Astrocyte (in vitro differentiated cells and primary cell): Measurements from ENCODE around the gene CD48.

Source experiments
- EZH2 ChIP-seq: IDR thresholded peaks from 2 replicates; pipeline ENCODE4 v1.6.1; 2012; ENCODE audit warnings: mild to moderate bottlenecking, low read length, inconsistent platforms; ENCODE audit not compliant: insufficient read depth
- TF ChIP-seq, protein P1 (sequence below): IDR thresholded peaks from 2 replicates; pipeline ENCODE4 v1.5.1; 2011; ENCODE audit warnings: low read depth, mild to moderate bottlenecking, inconsistent platforms, low read length, moderate library complexity; ENCODE audit not compliant: insufficient read depth

DNA sequence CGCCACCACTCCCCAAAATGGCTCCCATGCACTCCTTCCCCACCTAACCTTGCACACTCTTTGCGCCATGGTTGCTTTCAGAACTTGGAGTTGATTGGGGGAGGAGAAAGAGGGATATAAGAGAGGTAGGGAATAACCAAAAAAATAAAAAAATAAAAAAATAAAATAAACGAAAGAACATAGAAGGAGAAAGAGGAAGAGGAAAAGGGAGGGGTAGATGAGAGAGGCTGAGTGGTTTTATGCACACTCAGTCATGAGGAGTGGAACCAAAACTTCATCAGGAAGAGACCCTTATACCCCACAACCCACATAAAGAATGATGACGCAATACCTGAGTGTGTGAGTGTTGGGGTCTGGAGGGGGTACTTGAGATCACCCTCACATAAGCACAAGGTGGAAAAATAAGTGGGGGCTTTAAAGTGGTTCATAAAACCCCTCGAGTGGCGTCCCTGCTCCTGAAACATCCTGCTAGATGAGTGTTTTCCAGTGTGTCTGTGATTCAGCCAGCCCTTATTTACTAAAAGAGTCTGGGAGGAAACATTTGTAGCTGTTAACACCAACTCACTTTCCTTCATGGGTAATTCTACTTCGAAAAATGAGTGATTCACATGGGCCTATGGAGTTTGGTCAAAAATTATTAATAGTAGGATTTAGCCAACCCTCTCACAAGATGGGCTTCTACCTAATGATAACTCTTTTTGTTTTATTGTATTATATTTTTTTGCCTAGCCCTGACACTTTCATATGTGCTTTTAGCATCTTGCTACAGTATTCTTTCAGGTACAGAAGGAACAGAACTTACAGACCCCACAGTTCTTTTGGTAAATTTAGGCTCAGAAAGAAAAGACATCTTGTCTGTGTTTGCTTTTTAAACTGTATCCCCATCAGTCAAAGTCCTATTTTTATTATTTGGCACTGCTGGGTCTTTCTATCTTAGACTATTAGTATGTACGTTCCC is 70.0 kb downstream of the CD48 start:
- no peak for TF ChIP-seq EZH2
- TF ChIP-seq, protein P1, sequence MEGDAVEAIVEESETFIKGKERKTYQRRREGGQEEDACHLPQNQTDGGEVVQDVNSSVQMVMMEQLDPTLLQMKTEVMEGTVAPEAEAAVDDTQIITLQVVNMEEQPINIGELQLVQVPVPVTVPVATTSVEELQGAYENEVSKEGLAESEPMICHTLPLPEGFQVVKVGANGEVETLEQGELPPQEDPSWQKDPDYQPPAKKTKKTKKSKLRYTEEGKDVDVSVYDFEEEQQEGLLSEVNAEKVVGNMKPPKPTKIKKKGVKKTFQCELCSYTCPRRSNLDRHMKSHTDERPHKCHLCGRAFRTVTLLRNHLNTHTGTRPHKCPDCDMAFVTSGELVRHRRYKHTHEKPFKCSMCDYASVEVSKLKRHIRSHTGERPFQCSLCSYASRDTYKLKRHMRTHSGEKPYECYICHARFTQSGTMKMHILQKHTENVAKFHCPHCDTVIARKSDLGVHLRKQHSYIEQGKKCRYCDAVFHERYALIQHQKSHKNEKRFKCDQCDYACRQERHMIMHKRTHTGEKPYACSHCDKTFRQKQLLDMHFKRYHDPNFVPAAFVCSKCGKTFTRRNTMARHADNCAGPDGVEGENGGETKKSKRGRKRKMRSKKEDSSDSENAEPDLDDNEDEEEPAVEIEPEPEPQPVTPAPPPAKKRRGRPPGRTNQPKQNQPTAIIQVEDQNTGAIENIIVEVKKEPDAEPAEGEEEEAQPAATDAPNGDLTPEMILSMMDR = no peak
